ENCODE results near the gene CYP2A6. TPM values are rescaled to one million over a fixed set of nuclear protein-coding genes. Genes with fewer than 3 reads are reported as not detected.

The CYP2A6 gene
- total RNA-seq, 1 experiment from 2014 or later = not detected

GRCh38 chr19:40801426-40802299 is 48.6 kb downstream of the CYP2A6 start:
- Mint-ChIP-seq H3K27me3 (ENCODE audit: unreplicated experiment) (no peaks in the 10 kb centered on the region), H3K27ac (ENCODE audit: unreplicated experiment) (peak overlapping the region; percentile 11), H3K4me3 (ENCODE audit: low read depth, unreplicated experiment) (peak overlapping the region; percentile 88), H3K4me1 (ENCODE audit: low read depth, unreplicated experiment) (peaks cover 81% of the 10 kb centered on the region), H3K9me3 (ENCODE audit: low read depth, unreplicated experiment) (no peaks in the 10 kb centered on the region), H3K36me3 (ENCODE audit: insufficient read depth, unreplicated experiment) (peaks cover 87% of the 10 kb centered on the region)
- CTCF ChIA-PET = interaction anchor here (0.5 to 1.1 kb wide), 4 partner anchors 23 to 1396 kb away, joined by 3 to 7 read pairs (median 4); no protein-coding TSS in a partner anchor
- DNase-seq = no peak
- TF ChIP-seq, protein P1, sequence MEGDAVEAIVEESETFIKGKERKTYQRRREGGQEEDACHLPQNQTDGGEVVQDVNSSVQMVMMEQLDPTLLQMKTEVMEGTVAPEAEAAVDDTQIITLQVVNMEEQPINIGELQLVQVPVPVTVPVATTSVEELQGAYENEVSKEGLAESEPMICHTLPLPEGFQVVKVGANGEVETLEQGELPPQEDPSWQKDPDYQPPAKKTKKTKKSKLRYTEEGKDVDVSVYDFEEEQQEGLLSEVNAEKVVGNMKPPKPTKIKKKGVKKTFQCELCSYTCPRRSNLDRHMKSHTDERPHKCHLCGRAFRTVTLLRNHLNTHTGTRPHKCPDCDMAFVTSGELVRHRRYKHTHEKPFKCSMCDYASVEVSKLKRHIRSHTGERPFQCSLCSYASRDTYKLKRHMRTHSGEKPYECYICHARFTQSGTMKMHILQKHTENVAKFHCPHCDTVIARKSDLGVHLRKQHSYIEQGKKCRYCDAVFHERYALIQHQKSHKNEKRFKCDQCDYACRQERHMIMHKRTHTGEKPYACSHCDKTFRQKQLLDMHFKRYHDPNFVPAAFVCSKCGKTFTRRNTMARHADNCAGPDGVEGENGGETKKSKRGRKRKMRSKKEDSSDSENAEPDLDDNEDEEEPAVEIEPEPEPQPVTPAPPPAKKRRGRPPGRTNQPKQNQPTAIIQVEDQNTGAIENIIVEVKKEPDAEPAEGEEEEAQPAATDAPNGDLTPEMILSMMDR (IDR thresholded peaks at IDR 0.05; ENCODE audit: unreplicated experiment) = no peak
- intact Hi-C loops (cut with micrococcal nuclease; ENCODE audit: unreplicated experiment) = no loop called here
- BruUV-seq (replicated peaks) = TSS peak; percentile 72

- CTCF ChIA-PET = interaction anchor here (0.8 kb wide), 1 partner anchor 42 kb away, joined by 4 read pairs; no protein-coding TSS in a partner anchor
- peaks cover 74% of the 10 kb centered on the region for H3K4me1 Mint-ChIP-seq (ENCODE audit: low read depth, unreplicated experiment)
- intact Hi-C loops (cut with micrococcal nuclease; ENCODE audit: unreplicated experiment) = no loop called here
- TF ChIP-seq, protein P1 (IDR thresholded peaks at IDR 0.05; ENCODE audit: unreplicated experiment) = no peak
- peak overlapping the region; percentile 88 for H3K4me3 Mint-ChIP-seq (ENCODE audit: low read depth, unreplicated experiment)
- H3K27ac Mint-ChIP-seq (ENCODE audit: unreplicated experiment) = peak overlapping the region; percentile 95
- BruUV-seq (replicated peaks) = no TSS peak
- H3K36me3 Mint-ChIP-seq (ENCODE audit: insufficient read depth, unreplicated experiment) = peaks cover 84% of the 10 kb centered on the region
- H3K27me3 Mint-ChIP-seq (ENCODE audit: unreplicated experiment) = no peaks in the 10 kb centered on the region
- DNase-seq = no peak
- H3K9me3 Mint-ChIP-seq (ENCODE audit: low read depth, unreplicated experiment) = no peaks in the 10 kb centered on the region
These were observed 49.3 kb downstream of the CYP2A6 start for GRCh38 chr19:40800997-40801377.

GRCh38 chr19:40800339-40800996 is 49.8 kb downstream of the CYP2A6 start:
- H3K36me3 Mint-ChIP-seq (ENCODE audit: insufficient read depth, unreplicated experiment) = peaks cover 79% of the 10 kb centered on the region
- H3K27ac Mint-ChIP-seq (ENCODE audit: unreplicated experiment) = peak overlapping the region; percentile 95
- BruUV-seq (replicated peaks) = no TSS peak
- intact Hi-C loops (cut with micrococcal nuclease; ENCODE audit: unreplicated experiment) = no loop called here
- peak overlapping the region; percentile 88 for H3K4me3 Mint-ChIP-seq (ENCODE audit: low read depth, unreplicated experiment)
- H3K27me3 Mint-ChIP-seq (ENCODE audit: unreplicated experiment) = no peaks in the 10 kb centered on the region
- CTCF ChIA-PET = interaction anchor here (0.8 kb wide), 1 partner anchor 42 kb away, joined by 4 read pairs; no protein-coding TSS in a partner anchor
- H3K9me3 Mint-ChIP-seq (ENCODE audit: low read depth, unreplicated experiment) = no peaks in the 10 kb centered on the region
- DNase-seq = no peak
- H3K4me1 Mint-ChIP-seq (ENCODE audit: low read depth, unreplicated experiment) = peaks cover 69% of the 10 kb centered on the region
- TF ChIP-seq, protein P1 (IDR thresholded peaks at IDR 0.05; ENCODE audit: unreplicated experiment) = no peak

DNA sequence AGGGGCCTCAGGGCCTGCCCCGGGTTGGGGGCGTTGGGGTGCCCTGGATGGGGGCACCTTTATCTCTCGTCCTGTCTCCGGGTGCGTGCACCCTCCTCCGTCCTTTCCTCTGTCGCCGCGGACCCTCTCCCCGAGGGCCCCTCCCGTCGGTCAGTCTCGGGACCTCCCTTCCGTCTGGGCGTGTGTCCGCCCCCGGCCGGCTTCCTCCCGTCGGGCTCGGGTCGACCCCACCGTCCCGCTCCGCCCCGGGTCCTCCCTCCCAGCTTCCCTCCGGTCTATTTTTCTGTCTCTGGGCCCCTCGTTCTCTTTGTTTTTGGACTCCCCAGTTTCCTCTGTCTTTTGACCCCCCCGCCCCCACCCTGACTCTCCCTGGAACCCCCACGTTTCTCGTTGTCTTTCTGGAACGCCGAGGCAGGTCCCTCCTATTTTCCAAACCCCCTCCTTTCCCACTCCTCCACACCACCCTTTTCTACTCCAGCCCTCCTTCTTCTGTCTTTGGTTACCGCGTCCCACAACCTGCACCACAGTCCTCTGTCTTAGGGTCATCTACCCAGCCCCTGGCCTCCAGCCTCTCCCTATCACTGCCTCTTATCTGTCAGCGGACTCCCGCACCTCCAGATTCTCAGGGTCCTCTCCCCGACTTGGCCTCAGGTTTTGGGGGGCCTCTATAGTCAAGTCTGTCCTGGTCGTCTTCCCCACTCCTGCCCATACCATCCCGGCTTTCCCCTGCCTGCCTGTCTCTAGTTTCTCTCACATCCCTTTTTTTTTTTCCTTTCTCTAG is 50.5 kb downstream of the CYP2A6 start:
- peaks cover 75% of the 10 kb centered on the region for H3K36me3 Mint-ChIP-seq (ENCODE audit: insufficient read depth, unreplicated experiment)
- CTCF ChIA-PET = interaction anchor here (2.8 kb wide), 1 partner anchor 22 kb away, joined by 15 read pairs; the partner anchor contains the start of gene RAB4B
- peak overlapping the region; percentile 88 for H3K4me3 Mint-ChIP-seq (ENCODE audit: low read depth, unreplicated experiment)
- peak; percentile 40 for DNase-seq
- no peaks in the 10 kb centered on the region for H3K27me3 Mint-ChIP-seq (ENCODE audit: unreplicated experiment)
- TF ChIP-seq, protein P1 (IDR thresholded peaks at IDR 0.05; ENCODE audit: unreplicated experiment) = no peak
- H3K9me3 Mint-ChIP-seq (ENCODE audit: low read depth, unreplicated experiment) = no peaks in the 10 kb centered on the region
- peaks cover 62% of the 10 kb centered on the region for H3K4me1 Mint-ChIP-seq (ENCODE audit: low read depth, unreplicated experiment)
- H3K27ac Mint-ChIP-seq (ENCODE audit: unreplicated experiment) = peak overlapping the region; percentile 95
- intact Hi-C loops (cut with micrococcal nuclease; ENCODE audit: unreplicated experiment) = loop anchor here (5.0 kb wide), 1 partner anchor 47 kb away; the partner anchor contains the start of genes ACTMAP and SNRPA
- BruUV-seq (replicated peaks) = no TSS peak

All from Calu3 (cell line).